GM13977 (cell line): ENCODE measurements around the gene LSAMP.

Source experiments
- DNase-seq: peaks from one replicate; pipeline ENCODE4 v3.0.0; 2012; ENCODE audit warnings: low spot score
- CTCF ChIP-seq: IDR thresholded peaks from 2 replicates; pipeline ENCODE4 v1.5.1; 2012; ENCODE audit warnings: mild to moderate bottlenecking, control low read depth; ENCODE audit not compliant: insufficient read depth; ENCODE audit errors: extremely low read depth, missing control alignments
- in situ Hi-C: fragments of 300-500 bp; cut with MboI; formaldehyde crosslinking; loops from one replicate; pipeline ENCODE4 v1.12.0; 2022; ENCODE audit warnings: low sequenced_read_pairs, low pct_unique_long_range_greater_than_20kb, mixed read lengths, inconsistent platforms; ENCODE audit not compliant: unreplicated experiment

The LSAMP gene

DNA sequence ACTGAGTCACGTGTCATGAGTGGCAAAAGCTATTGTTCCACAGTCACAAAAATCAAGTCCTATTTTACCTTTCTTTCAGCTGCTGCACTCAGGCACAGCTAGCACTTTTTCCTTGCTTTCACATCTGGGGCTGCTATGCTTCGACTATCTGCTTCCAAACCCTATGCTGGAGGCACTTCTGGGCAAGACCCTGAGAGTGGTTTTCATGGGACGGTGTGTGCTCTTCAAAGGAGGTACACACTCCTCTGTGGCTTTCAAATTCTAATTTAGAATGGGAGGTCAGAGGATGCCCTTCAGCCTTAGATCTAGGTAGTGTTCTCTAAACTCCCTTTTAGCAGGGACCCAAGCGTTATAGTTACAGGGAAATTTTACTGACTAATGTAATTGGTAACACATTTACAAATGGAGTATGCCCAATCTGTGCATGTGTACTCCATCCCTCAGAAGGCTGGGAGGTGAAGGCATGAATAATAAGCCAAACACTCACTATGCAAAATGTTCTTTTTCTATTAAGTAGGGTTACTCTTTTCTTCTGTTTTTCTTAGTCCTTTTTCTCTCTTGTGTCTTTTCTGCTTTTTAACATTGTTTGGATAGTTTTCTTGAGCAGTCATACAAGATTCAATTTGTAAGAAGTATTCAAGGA, 188.3 kb downstream of the LSAMP start:
- no peak for DNase-seq
- TF ChIP-seq CTCF, result no peak
- in situ Hi-C loops, result no loop called here

GRCh38 chr3:116254541-116254940, 190.7 kb downstream of the LSAMP start:
- in situ Hi-C loops, result no loop called here
- DNase-seq, result no peak

GRCh38 chr3:116253511-116253910, 191.8 kb downstream of the LSAMP start:
- in situ Hi-C loops, result no loop called here
- DNase-seq, result no peak
- no peak for TF ChIP-seq CTCF

More at GRCh38 chr3:116254541-116254940, 190.7 kb downstream of the LSAMP start:
- TF ChIP-seq CTCF, result no peak

- no peak for TF ChIP-seq CTCF
- in situ Hi-C loops, result no loop called here
- DNase-seq, result no peak
Measured at GRCh38 chr3:116247605-116248004, 197.7 kb downstream of the LSAMP start.

GRCh38 chr3:116246406-116246980, 198.8 kb downstream of the LSAMP start:
- no peak for DNase-seq
- in situ Hi-C loops, result no loop called here

GRCh38 chr3:116242825-116243224, 202.5 kb downstream of the LSAMP start:
- TF ChIP-seq CTCF, result no peak
- no peak for DNase-seq
- in situ Hi-C loops, result no loop called here

More at GRCh38 chr3:116246406-116246980, 198.8 kb downstream of the LSAMP start:
- no peak for TF ChIP-seq CTCF

DNA sequence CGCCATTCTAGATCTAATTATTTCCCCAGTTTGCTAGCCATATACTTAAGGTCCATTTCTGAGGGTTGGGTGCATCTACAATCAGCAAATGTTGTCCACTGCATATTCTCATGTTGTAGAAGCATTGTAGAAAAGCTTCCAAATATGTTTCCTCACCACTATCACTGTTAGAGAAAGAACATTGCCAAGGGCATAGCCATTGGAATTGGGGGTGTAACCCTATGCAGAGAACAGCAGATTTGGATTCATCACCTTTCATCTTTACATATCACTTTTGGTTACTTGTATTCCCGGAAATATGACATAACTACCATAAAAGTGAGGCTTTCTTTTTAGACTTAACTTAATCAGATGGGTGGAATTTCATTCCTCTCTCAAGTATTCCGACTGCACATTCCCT, 203.6 kb downstream of the LSAMP start:
- TF ChIP-seq CTCF, result no peak
- in situ Hi-C loops, result no loop called here
- DNase-seq, result no peak
